Activated T-cell treated with anti-CD3 and anti-CD28 coated beads for 48 hours (primary cell): ENCODE measurements around the gene SELENOV.
A peak's percentile ranks its signal among the peaks of the same experiment; 100 is the strongest.

Source experiments
- DNase-seq: peaks from one replicate; pipeline ENCODE4 v3.0.0-alpha.2; 2020; ENCODE audit warnings: low read depth

SELENOV gene

GRCh38 chr19:39494661-39495060 is 20.3 kb upstream of the SELENOV start:
- no peak for DNase-seq

- no peak for DNase-seq
These were observed 18.9 kb upstream of the SELENOV start for GRCh38 chr19:39496063-39496462.

- DNase-seq, result no peak
These were observed 17.3 kb upstream of the SELENOV start for GRCh38 chr19:39497701-39497995.

DNA sequence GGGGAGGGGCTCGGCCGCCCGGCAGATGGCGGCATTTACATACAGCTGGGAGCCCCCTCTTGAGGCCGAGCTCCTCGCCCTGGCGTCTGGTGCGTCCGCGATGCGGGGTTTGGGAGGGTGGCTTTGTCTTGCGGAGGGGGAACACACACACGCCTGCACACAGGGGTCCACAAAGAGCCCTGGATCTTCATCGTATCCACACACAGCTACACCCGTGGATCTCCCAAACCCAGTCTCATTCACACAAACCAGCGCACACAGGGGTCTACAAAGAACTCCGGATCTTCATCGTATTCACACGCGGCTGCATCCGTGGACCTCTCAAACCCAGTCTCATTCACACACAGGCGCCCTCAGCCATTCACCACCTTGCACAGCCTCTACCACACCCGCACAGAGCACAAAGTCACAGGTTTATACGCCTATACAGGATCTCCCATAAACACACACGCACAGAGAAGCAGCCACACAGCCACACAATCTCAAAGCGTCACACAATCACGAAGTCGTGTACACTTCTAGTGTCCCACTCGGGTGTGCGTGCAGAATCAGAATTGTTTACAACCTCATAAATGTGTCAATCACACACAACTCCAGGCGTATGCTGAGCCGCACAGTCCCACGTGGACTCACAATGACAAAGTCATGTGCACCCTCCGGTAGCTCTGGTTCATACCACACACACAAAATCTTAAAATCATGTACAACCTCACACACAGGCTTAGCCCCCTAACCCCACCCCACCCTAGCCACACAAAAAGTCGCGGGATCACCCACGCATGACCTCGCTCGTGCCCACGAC is 16.7 kb upstream of the SELENOV start:
- DNase-seq, result no peak

DNA sequence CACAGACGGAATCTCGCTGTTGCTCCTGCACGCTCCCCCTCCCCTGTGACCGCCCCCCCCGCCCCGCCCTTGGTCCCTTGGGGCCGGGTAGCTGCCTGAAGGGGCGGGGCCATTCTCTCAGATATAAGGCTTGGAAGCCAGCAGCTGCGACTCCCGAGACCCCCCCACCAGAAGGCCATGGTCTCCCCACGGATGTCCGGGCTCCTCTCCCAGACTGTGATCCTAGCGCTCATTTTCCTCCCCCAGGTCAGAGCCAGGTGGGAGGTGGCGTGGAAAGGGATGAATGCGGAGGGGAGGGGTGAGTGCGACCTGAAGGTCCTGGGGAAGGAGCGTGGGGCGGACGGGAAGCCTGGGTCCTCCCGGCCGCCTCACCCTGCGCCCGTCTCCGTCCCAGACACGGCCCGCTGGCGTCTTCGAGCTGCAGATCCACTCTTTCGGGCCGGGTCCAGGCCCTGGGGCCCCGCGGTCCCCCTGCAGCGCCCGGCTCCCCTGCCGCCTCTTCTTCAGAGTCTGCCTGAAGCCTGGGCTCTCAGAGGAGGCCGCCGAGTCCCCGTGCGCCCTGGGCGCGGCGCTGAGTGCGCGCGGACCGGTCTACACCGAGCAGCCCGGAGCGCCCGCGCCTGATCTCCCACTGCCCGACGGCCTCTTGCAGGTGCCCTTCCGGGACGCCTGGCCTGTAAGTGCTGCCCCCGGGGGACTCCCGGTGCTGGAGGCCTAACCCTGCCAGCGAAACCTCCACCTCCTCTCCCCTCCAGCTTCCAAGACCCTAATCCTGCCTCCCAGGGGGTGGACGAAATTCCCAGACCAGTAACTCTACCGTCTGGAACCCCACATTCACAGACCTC is 15.9 kb upstream of the SELENOV start, which contains the start of gene DLL3:
TSS of gene DLL3 (plus strand) at position 150 of the 845 bp plus-strand sequence. CDS start at position 178, 28 bp downstream.
- no peak for DNase-seq

GRCh38 chr19:39499932-39500331 is 15.0 kb upstream of the SELENOV start:
- no peak for DNase-seq

DNA sequence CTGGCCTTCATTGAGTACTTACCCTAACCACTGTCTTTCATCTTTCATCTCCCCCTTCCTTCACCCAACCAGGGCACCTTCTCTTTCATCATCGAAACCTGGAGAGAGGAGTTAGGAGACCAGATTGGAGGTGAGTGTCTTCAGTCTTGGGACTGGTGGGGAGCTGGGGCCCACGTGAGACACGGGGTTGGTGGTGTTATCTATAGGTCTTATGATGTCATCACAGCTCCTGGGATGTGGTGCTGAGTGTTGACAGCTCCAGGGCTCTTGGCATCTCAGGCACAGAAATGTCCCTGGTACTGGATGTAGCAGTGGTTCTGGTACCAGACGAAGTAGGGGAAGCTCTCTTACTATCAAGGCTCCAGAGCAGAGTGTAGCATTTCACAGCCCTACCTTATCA is 14.4 kb upstream of the SELENOV start:
- DNase-seq, result no peak

- no peak for DNase-seq
These were observed 13.6 kb upstream of the SELENOV start for GRCh38 chr19:39501340-39501739.

GRCh38 chr19:39502640-39503417 is 12.1 kb upstream of the SELENOV start:
- DNase-seq, result peak; percentile 83

DNA sequence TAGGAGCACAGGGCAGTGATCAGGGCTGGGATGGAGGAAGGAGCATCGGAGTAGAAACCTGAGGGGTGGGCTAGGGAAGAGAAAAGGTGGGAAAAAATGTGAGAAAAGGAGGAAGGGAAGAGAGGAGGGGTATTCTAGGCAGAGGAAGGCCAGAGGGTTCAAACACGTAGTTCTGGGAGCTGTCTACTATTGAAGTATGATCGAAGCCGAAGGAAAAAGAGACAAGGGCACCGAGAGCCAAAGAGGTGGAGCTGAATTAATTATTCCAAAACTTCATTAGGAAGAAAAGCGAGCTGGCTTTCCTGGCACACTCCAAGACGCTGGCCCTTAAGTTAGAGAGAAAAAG is 8.4 kb upstream of the SELENOV start:
- no peak for DNase-seq

- DNase-seq, result peak; percentile 73
These were observed 7.8 kb upstream of the SELENOV start for GRCh38 chr19:39506944-39507714.

DNA sequence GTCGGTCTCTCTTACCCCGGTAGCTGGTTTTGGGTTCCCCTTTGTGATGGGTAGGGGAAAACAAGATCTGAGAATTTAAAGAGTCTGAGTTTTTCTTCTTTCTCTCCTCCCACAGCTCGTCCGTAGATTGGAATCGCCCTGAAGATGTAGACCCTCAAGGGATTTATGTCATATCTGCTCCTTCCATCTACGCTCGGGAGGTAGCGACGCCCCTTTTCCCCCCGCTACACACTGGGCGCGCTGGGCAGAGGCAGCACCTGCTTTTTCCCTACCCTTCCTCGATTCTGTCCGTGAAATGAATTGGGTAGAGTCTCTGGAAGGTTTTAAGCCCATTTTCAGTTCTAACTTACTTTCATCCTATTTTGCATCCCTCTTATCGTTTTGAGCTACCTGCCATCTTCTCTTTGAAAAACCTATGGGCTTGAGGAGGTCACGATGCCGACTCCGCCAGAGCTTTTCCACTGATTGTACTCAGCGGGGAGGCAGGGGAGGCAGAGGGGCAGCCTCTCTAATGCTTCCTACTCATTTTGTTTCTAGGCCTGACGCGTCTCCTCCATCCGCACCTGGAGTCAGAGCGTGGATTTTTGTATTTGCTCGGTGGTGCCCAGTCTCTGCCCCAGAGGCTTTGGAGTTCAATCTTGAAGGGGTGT is 7.1 kb upstream of the SELENOV start:
- no peak for DNase-seq

DNA sequence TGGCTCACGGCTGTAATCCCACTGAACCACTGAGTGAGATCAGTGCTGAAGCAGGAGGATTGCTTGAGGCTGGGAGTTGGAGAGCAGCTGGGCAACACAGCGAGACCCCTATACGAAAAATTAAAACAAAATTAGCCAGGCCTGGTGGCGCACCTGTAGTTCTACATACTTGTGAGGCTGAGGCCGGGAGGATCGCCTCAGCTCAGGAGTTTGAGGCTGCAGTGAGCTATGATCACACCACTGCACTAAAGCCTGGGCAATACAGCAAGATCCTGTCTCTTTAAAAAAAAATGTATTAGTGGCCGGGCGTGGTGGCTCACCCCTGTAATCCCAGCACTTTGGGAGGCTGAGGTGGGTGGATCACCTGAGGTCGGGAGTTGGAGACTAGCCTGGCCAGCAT is 6.3 kb upstream of the SELENOV start:
- no peak for DNase-seq

GRCh38 chr19:39509233-39509632 is 5.7 kb upstream of the SELENOV start:
- DNase-seq, result no peak

- no peak for DNase-seq
These were observed 2.0 kb upstream of the SELENOV start for GRCh38 chr19:39512988-39513387.

GRCh38 chr19:39515551-39516191 is 732 bp downstream of the SELENOV start:
- no peak for DNase-seq

DNA sequence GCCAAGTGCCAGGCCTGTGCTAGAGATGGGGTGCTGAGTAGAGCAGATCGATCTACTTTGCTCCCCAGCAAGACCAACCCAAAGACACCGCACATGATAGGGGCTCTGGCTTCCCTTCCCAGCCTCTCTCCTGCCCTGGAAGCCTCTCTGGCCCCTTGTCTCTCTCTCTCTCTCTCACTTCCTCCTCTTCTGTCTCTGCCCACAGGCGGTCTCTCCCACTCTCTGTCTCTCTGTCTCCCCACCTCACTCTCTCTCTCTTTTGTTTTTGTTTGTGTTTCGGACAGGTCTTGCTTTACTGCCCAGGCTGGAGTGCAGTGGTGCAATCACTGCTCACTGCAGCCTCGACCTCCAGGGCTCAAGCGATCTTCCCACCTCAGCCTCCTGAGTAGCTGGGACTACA is 1.3 kb downstream of the SELENOV start:
- no peak for DNase-seq

DNA sequence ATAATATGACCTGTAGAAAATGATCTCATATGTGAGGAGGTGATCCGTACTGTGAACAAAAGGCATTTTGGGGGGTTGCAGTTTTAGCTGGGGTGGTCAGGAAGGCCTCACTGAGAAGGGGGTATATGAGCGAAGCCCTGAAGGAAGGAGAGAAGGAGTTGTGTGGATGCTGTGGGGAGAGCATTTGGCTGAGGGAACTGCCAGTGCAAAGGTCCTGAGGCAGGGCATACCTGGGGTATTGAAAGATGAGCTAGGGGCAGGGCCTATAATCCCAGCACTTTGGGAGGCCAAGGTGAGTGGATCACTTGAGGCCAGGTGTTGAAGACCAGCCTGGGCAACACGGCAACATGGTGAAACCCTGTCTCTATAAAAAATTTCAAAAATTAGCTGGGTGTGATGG is 2.5 kb downstream of the SELENOV start:
- no peak for DNase-seq

DNA sequence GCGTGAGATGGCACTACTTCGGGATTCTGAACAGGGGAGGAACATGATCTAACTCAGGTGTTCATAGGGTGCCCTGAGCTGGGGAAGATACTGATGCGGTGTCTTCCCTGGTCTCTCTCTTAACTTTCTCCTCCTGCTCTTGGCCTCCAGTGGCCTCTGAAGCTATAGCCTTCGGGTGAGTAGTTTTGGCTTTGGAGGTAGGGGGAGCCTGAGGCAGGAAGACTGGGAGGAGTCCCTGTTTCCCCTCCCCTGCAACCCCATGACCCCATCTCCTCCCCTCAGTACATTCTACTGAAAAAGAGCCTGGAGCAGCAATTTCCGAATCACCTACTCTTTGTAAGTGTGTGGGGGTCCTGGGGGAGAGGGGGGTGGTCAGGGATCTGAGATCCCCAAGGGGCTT is 3.5 kb downstream of the SELENOV start:
- DNase-seq, result no peak

DNA sequence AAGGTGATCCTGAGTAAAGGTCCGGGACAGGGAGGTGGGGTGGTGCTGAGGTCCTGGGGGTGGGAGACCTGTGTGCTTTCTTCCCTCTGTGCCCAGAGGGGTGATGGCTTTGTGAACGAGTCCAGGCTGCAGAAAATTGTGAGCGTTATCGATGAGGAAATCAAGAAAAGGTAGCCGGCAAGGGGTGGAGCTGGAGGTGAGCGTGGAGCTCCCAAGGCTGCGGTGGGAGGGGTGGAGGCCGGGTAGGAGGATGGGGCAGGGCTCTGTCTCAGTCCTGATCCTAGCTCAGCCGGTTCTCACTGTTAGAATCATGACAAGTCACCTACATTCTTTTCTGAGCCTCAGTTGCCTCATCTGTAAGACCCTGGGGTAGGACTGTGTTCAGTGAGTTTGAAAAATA is 4.0 kb downstream of the SELENOV start:
- no peak for DNase-seq
